Measurements from ENCODE around the gene B3GALT2.
"Not testable (repeated sequence)": the region's sequence is repeated elsewhere in the genome, so short reads cannot be mapped to it uniquely, and the experiment has no call there.

Gene B3GALT2

GRCh38 chr1:193185901-193186731, at the start of gene B3GALT2:
Gene B3GALT2, minus strand, starts transcription at chr1:193186613. Its CDS starts 5,051 bp downstream, at chr1:193181562.
- DNase-seq, result no peak

- DNase-seq, result no peak
These were observed 48.1 kb upstream of the B3GALT2 start for GRCh38 chr1:193234530-193234929.

GRCh38 chr1:193231146-193231545, 44.7 kb upstream of the B3GALT2 start:
- DNase-seq, result not testable (repeated sequence)

GRCh38 chr1:193229136-193229535, 42.7 kb upstream of the B3GALT2 start:
- no peak for DNase-seq

GRCh38 chr1:193222056-193222615, 35.7 kb upstream of the B3GALT2 start:
- DNase-seq, result no peak

- no peak for DNase-seq
These were observed 35.2 kb upstream of the B3GALT2 start for GRCh38 chr1:193221651-193222050.

GRCh38 chr1:193219391-193219790, 33.0 kb upstream of the B3GALT2 start:
- no peak for DNase-seq

- no peak for DNase-seq
These were observed 30.5 kb upstream of the B3GALT2 start for GRCh38 chr1:193216920-193217319.

- DNase-seq, result no peak
These were observed 27.6 kb upstream of the B3GALT2 start for GRCh38 chr1:193213998-193214397.

GRCh38 chr1:193212637-193213036, 26.2 kb upstream of the B3GALT2 start:
- DNase-seq, result no peak

- no peak for DNase-seq
These were observed 25.1 kb upstream of the B3GALT2 start for GRCh38 chr1:193211539-193211938.

- DNase-seq, result no peak
These were observed 24.6 kb upstream of the B3GALT2 start for GRCh38 chr1:193210996-193211395.

- DNase-seq, result no peak
These were observed 14.6 kb upstream of the B3GALT2 start for GRCh38 chr1:193201021-193201420.

- no peak for DNase-seq
These were observed 13.5 kb upstream of the B3GALT2 start for GRCh38 chr1:193199940-193200339.

- no peak for DNase-seq
These were observed 6.2 kb upstream of the B3GALT2 start for GRCh38 chr1:193192586-193192985.

- no peak for DNase-seq
These were observed 3.8 kb upstream of the B3GALT2 start for GRCh38 chr1:193190096-193190744.

- no peak for DNase-seq
These were observed 3.2 kb upstream of the B3GALT2 start for GRCh38 chr1:193189442-193190095.

- not testable (repeated sequence) for DNase-seq
These were observed 2.5 kb upstream of the B3GALT2 start for GRCh38 chr1:193188915-193189314.

- DNase-seq, result no peak
These were observed 701 bp upstream of the B3GALT2 start for GRCh38 chr1:193187114-193187513.

- no peak for DNase-seq
These were observed 1.2 kb downstream of the B3GALT2 start for GRCh38 chr1:193185211-193185610.

- no peak for DNase-seq
These were observed 1.6 kb downstream of the B3GALT2 start for GRCh38 chr1:193184776-193185175.

GRCh38 chr1:193183019-193183627, 3.3 kb downstream of the B3GALT2 start:
- no peak for DNase-seq

- no peak for DNase-seq
These were observed 4.4 kb downstream of the B3GALT2 start for GRCh38 chr1:193181985-193182384.

Data from GOT3 (cell line).